Breast epithelium (tissue), 4 donors: ENCODE measurements around the gene GPATCH8. TPM values are rescaled to one million over a fixed set of nuclear protein-coding genes. Genes with fewer than 3 reads are reported as not detected.

Experiments
- DNase-seq, 2 donors: peaks; one replicate each; pipeline ENCODE4 v3.0.0-alpha.2; 2019; ENCODE audit warnings: low spot score in 2 of 2
- H3K27ac ChIP-seq, 2 donors: fragments of 200-600 bp; sonication (generic) in 1 of 2; one replicate each; pipeline ENCODE4 v1.5.1; 2016 to 2019; ENCODE audit warnings: mild to moderate bottlenecking in 1 of 2
- H3K27me3 ChIP-seq, 2 donors: fragments of 200-600 bp; sonication (generic) in 1 of 2; one replicate each; pipeline versions ENCODE4 v1.5.1 to v1.6.0; 2017 to 2019; ENCODE audit warnings: control low read depth in 1 of 2, mild to moderate bottlenecking in 1 of 2
- H3K36me3 ChIP-seq: fragments of 200-600 bp; one replicate; pipeline ENCODE4 v1.5.1; 2019
- H3K4me1 ChIP-seq, 2 donors: fragments of 200-600 bp; sonication (generic); one replicate each; pipeline ENCODE4 v1.5.1; 2016 to 2019; ENCODE audit warnings: control low read depth in 1 of 2
- H3K4me3 ChIP-seq, 3 donors: fragments of 200-600 bp; sonication (generic); 1 replicate in 2 of 3; 2 replicates in 1 of 3; pipeline ENCODE4 v1.5.1; 2016 to 2019; ENCODE audit warnings: mild to moderate bottlenecking in 3 of 3, moderate library complexity in 2 of 3
- H3K9me3 ChIP-seq, 2 donors: fragments of 200-600 bp; sonication (generic) in 1 of 2; one replicate each; pipeline ENCODE4 v1.5.1; 2016 to 2019; ENCODE audit warnings: control low read depth in 1 of 2
- POLR2A ChIP-seq: fragments of 450-650 bp; IDR thresholded peaks from one replicate; pipeline ENCODE4 v1.6.1; 2016; ENCODE audit warnings: antibody characterized with exemption, mild to moderate bottlenecking, moderate library complexity
- POLR2AphosphoS5 ChIP-seq, 3 donors: sonication (generic); formaldehyde crosslinking; IDR thresholded peaks; one replicate each; pipeline ENCODE4 v1.6.1; 2017; ENCODE audit warnings: antibody characterized with exemption in 3 of 3
- intact Hi-C: fragments of 100-400 bp; cut with DNase I; formaldehyde crosslinking; loops from one replicate; pipeline ENCODE4 v1.15.1; 2023; ENCODE audit warnings: low total_unique reads
- total RNA-seq, 3 donors: library from RNA; depleted of rRNA; stranded (reverse); fragments of >200 nt; gene quantifications; one replicate each; pipeline ENCODE4 v1.1.0, GENCODE V29; 2016
- TF ChIP-seq, protein P1 (sequence below), 3 donors: fragments of 450-650 bp; IDR thresholded peaks; one replicate each; pipeline ENCODE4 v1.5.1; 2016 to 2017; ENCODE audit warnings: antibody characterized with exemption in 3 of 3, mild to moderate bottlenecking in 3 of 3, moderate library complexity in 3 of 3

Gene GPATCH8
- 10 to 100 TPM; 36.8 to 62.5 (median 51.5) TPM for total RNA-seq

DNA sequence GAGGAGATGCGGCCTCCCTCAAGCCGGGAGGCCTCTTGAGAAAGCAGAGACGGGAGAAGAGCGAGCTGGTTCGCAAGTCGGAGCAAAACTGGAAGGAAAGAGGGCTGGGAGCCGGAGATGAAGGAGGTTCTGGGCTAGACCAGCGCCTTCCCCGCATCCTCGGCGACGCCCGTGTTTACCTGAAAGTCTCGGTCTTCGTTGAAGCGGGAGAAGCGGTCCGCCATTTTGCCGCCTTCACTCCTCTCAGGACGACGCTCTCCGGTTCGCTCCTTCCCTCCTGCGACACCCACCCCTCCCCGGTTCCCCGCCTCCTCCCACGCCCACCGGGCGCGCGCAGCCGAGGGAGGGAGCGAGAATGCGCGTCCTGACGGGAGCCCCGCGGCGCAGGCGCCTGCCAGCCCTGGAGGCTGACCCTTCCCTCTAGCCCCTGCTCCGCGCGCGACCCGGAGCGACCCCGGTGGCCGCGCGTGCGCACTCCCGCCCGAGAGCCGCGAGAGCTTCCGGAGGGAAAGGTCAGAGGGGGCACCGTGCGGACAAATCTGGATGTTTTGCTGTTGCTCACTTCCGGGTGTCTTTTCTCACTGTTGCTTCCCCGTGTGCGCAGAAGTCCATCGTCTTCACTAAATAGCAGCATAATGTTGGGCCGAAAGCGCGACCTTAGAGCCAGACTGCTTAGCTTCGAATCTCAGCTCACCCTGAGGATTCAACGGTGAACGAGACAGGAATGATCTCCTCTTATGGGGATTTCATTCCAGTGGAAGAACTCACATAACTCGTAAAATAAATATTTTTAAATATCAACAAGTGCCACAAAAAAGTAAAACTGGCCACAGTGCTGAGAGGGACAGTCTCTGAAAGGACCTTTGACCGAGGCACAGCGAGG lies at the start of gene GPATCH8:
Gene GPATCH8 (minus strand): TSS at position 260 of the 883 bp plus-strand sequence. CDS start 36 bp downstream, at position 224.
- Histone ChIP-seq H3K4me1 (peaks cover 0 to 12% of the 10 kb centered on the region in 2 donors), H3K9me3 (no peaks in the 10 kb centered on the region), H3K27me3 (no peaks in the 10 kb centered on the region), H3K4me3 (peak within 1 kb of the TSS; percentile 85 to 89 (median 86)), H3K27ac (peak within 1 kb of the TSS; percentile 90 to 92), H3K36me3 (no peaks in the 10 kb centered on the region)
- TF ChIP-seq, protein P1, sequence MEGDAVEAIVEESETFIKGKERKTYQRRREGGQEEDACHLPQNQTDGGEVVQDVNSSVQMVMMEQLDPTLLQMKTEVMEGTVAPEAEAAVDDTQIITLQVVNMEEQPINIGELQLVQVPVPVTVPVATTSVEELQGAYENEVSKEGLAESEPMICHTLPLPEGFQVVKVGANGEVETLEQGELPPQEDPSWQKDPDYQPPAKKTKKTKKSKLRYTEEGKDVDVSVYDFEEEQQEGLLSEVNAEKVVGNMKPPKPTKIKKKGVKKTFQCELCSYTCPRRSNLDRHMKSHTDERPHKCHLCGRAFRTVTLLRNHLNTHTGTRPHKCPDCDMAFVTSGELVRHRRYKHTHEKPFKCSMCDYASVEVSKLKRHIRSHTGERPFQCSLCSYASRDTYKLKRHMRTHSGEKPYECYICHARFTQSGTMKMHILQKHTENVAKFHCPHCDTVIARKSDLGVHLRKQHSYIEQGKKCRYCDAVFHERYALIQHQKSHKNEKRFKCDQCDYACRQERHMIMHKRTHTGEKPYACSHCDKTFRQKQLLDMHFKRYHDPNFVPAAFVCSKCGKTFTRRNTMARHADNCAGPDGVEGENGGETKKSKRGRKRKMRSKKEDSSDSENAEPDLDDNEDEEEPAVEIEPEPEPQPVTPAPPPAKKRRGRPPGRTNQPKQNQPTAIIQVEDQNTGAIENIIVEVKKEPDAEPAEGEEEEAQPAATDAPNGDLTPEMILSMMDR (IDR thresholded peaks at IDR 0.05), result no peak
- peak; percentile 71 for TF ChIP-seq POLR2A
- TF ChIP-seq POLR2AphosphoS5 (IDR thresholded peaks at IDR 0.05), result peak; percentile 80 to 92 (median 83)
- intact Hi-C loops, result no loop called here
- DNase-seq, result peak; percentile 85 to 87

DNA sequence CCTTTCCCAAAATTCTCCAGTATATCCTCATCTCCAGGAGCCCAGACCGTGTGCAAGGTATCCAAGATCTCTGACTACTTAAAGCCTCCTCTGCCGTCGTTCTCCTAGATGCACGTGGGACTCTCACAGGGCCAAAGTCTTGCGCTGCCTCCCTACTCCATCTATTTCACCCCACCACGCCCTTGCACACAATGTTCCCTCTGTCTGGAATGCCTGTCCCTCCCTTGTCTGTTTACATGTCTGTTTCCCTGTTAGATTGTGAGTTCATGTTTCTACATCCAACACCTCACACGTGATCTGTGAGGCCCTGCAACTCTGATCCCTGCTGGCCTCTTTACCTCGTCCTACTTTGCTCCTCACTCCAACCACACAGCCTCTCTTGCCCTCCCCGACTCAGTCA lies 49.2 kb upstream of the GPATCH8 start:
- no peak for DNase-seq
- no peaks in the 10 kb centered on the region for H3K36me3 ChIP-seq
- TF ChIP-seq, protein P1 (IDR thresholded peaks at IDR 0.05), result no peak
- TF ChIP-seq POLR2AphosphoS5 (IDR thresholded peaks at IDR 0.05) (no peak), POLR2A (no peak)
- no peaks in the 10 kb centered on the region for H3K4me1 ChIP-seq
- intact Hi-C loops, result no loop called here
- H3K4me3 ChIP-seq, result no peak overlapping the region
- no peaks in the 10 kb centered on the region for H3K27me3 ChIP-seq
- H3K9me3 ChIP-seq, result no peaks in the 10 kb centered on the region
- H3K27ac ChIP-seq, result no peak overlapping the region

DNA sequence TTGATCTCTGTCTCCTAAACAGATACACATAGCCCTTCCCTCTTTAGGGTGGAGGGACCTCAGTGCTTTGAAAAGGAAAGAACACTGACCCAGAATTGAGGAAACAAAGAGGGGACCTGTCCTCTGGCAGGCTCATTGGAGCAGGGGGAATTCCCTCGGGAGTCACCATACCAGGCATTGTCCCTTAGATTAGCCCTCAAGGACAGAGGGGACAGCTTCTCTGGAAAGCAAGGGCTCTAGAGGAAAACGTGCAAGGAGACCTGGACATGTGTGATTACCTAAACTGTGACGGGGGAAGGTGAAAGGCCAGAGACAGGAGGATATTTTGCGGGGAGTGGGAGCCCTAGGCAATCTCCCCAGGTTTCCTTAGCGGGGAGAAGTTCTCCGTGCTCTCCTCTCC lies 46.5 kb upstream of the GPATCH8 start:
- no peak for DNase-seq
- no peak overlapping the region for H3K27ac ChIP-seq
- no peaks in the 10 kb centered on the region for H3K27me3 ChIP-seq
- TF ChIP-seq, protein P1 (IDR thresholded peaks at IDR 0.05), result no peak
- TF ChIP-seq POLR2AphosphoS5 (IDR thresholded peaks at IDR 0.05), result no peak
- TF ChIP-seq POLR2A, result no peak
- no peaks in the 10 kb centered on the region for H3K4me1 ChIP-seq
- no peaks in the 10 kb centered on the region for H3K36me3 ChIP-seq
- intact Hi-C loops, result no loop called here
- no peaks in the 10 kb centered on the region for H3K9me3 ChIP-seq
- no peak overlapping the region for H3K4me3 ChIP-seq

DNA sequence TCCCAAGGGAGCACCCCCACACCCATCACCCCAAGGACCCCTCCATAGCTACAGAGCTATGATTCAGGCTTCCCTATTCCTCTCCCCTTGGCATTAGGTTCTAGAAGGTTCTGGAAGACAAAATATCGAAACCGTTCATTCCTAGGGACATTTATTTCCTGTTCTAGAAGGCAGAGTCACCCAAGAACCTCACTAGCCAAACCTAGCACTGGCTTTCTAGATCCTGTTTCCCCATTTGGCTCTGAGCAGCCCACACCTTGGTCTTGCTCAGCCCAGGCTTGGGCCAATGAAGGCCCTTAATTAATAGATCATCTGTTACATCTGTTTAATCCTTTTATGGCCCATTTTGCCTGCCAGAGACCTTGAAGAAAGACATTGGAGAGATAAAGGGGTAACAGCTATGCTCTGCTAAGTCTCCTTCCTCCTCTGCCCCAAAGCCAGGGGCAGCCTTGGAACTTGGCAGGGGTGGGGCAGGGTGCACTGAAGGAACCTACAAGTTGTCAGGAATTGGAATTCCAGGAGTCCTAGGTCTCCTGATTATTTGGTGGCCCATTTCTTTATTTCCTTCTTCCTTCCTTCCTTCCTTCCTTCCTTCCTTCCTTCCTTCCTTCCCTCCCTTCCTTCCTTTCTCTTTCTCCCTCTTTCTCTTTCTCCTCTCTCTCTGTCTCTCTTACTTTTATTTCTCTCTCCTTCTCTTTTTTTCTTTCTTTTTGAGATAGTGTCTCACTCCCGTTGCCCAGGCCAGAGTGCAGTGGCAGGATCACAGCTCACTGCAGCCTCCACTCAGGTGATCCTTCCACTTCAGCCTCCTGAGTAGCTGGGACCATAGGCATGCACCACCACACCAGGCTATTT lies 45.4 kb upstream of the GPATCH8 start:
- no peak overlapping the region for H3K27ac ChIP-seq
- intact Hi-C loops, result loop anchor here (1.0 kb wide), 1 partner anchor 13 kb away; no protein-coding TSS in a partner anchor
- TF ChIP-seq POLR2AphosphoS5 (IDR thresholded peaks at IDR 0.05), result no peak
- no peak for TF ChIP-seq POLR2A
- TF ChIP-seq, protein P1 (IDR thresholded peaks at IDR 0.05), result no peak
- H3K4me1 ChIP-seq, result no peaks in the 10 kb centered on the region
- H3K4me3 ChIP-seq, result no peak overlapping the region
- DNase-seq, result no peak
- H3K36me3 ChIP-seq, result no peaks in the 10 kb centered on the region
- no peaks in the 10 kb centered on the region for H3K9me3 ChIP-seq
- no peaks in the 10 kb centered on the region for H3K27me3 ChIP-seq
